Fibroblast of skin of right biceps (primary cell): ENCODE results near the gene ZNG1F.
"Not testable (repeated sequence)": the region's sequence is repeated elsewhere in the genome, so short reads cannot be mapped to it uniquely, and the experiment has no call there.

Source experiments
- DNase-seq: peaks from one replicate; pipeline ENCODE4 v3.0.0-alpha.2; 2013

The ZNG1F gene

DNA sequence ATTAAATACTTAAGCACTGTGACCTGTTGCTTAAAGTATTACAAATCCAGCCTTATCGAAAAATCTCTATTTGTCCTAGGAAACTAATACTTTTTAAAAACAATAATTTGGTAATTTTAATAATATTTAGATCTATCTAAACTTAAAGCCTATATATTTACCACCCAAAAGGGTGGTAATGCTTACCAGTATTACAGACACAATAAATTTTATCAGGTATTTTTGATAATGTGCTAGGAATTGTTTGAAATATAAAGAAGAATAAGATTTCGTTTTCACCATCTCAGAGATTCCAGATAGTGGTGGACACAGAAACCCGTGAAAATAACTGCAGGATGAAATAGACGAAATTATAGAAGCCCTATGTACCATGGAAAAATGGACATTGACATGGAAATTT lies 68.4 kb downstream of the ZNG1F start:
- not testable (repeated sequence) for DNase-seq

DNA sequence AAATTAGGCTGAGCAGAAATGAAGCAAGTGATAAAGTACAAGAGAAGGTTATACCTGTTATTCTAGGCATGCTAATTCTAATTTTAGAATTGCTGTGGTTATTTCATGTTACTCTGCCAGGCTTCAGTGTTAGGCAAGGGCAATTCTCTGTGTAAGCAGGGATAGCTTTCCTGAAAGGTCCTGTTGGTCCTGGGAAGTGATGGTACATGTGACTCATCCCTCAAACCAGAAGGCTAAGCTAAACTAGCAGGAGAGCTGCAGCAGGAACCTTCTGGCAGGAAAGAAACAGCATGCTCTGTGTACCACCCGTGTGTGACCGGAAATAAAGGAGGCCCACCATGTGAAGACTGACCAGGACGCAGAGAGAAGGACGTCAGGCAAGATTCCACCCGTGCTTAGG lies 69.4 kb downstream of the ZNG1F start:
- not testable (repeated sequence) for DNase-seq

DNA sequence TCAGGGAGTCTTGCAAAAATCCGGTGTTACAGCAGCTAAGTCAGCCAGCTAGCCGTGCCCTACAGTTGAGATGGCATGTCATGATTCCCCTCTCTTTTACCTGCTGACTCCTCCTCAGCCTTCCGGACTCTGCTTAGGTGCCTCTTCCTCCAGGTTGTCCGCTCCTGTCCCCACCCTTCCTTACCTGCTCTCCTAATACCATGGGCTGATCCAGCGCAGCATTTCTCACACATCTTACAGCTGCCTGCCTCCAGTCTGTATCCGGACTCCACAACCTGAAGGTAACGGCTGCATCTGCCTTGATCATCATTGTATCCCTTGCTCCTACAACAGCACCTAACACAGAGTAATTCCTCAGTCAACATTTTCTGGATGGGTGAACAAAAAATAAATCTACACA lies 69.8 kb downstream of the ZNG1F start:
- DNase-seq: not testable (repeated sequence)

DNA sequence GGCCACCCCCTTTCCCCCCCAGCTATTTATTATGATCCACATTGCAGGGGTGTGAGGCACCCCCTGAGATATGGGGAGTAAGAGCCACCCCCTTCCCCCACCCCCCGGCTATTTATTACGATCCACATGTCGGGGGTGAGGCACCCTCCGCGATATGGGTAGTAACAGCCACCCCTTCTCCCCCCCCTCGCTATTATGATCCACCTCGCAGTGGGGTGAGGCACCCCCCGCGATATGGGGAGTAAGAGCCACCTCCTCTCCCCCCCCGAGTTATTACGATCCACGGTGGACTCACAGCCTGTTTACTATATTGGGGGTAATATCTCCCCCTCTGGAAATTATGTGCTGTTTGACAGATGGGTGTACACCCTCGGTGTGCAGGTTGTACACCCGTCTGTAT lies 75.8 kb downstream of the ZNG1F start:
- DNase-seq: not testable (repeated sequence)

DNA sequence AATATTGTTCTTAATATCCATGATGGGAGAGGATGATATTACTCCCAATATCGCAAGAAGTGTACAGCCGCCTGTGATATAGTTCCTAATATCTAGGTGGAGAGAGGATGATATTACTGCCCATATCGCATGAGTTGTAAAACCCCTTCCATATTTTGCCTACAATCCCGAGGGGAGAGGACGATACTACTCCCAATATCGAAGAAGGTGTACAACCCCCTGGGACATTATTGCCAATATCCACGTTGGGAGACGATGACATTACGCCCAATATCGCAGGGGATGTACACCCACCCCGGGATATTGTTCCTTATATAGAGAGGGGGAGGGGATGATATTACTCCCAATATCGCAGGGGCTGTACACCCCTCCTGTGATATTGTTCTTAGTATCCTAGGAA lies 77.7 kb downstream of the ZNG1F start:
- not testable (repeated sequence) for DNase-seq

DNA sequence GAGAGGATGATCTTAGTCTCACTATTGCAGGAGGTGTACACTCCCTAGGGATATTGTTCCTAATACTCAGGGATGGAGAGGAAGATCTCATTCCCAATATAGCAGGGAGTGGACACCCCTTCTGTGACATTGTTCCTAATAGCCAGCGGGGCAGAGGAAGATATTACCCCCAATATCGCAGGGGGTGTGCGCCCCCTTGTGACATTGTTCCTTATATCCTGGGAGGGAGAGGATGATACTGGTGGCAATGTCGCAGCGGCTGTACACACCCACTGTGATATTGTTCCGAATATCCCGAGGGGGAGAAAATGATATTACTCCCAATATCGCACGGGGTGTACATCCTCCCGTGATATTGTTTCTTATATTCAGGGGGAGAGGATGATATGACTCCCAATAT lies 78.2 kb downstream of the ZNG1F start:
- DNase-seq: not testable (repeated sequence)

DNA sequence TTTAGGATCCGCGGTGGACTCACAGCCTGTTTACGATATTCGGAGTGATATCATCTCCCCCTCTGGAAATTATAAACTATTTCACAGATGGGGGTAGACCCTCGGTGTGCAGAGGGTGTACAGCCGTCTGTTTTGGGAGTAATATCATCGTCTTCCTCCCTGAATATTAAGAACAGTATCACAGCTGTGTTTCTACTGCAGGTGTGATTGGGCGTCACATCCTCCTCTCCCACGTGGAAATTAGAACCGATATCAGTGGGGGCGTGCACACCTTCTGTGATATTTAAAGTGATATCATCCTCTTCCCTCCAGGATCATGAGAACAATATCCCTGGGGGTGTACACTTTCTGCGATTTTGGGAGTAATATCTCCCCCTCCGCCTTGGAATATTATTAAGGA lies 79.9 kb downstream of the ZNG1F start:
- DNase-seq: not testable (repeated sequence)

DNA sequence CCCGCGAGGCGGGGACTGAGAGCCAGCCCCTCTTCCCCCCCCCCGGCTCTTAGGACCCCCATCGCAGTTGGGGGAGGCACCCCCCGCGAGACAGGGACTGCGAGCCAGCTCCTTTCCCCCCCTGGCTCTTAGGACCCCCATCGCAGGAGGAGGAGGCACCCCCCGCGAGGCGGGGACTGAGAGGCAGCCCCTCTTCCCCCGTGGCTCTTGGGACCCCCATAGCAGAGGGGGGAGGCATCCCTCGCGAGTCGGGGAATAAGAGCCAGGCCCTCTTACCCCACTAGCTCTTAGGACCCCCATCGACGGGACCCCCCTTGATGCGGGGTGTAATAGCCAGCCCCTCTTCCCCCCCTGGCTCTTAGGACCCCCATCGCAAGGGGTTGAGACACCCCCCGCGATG lies 80.3 kb downstream of the ZNG1F start:
- not testable (repeated sequence) for DNase-seq

DNA sequence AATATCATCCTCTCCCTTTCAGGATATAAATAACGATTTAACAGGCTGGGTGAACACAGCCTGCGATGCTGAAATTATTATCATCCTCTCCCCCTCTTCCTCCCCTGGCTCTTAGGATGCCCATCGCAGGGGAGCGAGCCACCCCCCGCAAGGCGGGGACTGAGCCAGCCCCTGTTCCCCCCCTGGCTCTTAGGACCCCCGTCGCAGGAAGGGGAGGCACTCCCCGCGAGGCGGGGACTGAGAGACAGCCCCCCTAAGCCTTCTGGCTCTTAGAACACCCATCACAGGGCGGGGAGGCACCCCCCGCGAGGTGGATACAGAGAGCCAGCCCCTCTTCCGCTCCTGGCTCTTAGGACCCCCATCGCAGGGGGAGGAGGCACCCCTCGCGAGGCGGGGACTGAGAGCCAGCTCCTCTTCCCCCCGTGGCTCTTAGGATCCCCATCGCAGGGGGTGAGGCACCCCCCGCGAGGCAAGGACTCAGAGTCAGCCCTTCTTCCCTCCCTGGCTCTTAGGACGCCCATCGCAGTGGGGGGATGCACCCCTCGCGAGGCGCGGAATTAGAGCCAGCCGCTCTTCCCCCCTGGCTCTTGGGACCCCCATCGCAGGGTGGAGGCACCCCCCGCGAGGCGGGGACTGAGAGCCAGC lies 82.5 kb downstream of the ZNG1F start:
- not testable (repeated sequence) for DNase-seq

DNA sequence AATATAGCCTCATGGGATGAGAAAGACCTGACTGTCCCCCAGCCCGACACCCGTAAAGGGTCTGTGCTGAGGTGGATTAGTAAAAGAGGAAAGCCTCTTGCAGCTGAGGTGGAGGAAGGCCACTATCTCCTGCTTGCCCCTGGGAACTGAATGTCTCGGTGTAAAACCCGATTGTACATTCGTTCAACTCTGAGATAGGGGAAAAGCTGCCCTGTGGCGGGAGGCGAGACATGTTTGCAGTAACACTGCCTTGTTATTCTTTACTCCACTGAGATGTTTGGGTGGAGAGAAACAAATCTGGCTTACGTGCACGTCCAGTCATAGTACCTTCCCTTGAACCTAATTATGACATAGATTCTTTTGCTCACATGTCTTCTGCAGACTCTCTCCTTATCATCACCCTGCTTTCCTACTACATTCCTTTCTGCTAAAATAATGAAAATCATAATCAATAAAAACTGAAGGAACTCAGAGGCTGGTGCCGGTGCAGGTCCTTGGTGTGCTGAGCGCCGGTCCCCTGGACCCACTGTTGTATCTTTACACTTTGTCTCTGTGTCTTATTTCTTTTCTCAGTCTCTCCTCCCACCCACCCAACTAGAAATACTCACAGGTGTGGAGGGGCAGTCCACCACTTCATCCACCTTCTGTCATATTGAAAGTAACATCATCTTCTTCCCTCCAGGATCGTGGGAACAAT lies 83.4 kb downstream of the ZNG1F start:
- not testable (repeated sequence) for DNase-seq

DNA sequence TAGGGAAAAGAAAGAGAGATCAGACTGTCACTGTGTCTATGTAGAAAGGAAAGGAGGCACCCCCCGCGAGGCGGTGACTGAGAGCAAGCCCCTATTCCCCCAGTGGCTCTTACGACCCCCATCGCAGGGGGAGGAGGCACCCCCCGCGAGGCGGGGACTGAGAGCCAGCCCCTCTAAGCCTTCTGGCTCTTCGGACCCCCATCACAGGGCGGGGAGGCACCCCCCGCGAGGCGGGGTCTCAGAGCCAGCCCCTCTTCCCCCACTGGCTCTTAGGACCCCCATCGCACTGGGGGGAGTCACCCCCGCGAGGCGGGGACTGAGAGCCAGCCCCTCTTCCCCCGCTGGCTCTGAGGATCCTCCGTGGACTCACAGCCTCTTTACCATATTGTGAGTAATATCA lies 84.6 kb downstream of the ZNG1F start:
- not testable (repeated sequence) for DNase-seq

DNA sequence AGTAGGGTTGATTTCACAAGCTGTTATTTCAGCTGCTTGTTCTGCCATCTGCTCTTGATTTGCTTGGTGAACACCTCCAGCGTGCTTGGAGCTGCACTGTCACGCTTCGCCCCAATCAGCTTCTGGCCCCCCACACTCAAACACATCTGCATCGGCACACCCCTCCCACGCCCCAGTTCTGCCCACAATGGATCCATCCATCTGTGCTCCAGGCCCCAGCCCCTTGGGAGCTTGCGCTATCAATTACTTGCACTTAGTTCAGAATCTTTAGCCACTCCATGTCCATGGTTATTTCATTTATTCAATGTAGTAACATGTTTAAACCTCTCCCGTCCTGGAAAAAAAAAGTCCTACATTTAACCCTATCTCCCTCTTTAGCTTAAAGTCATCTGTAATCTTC lies 88.6 kb downstream of the ZNG1F start:
- DNase-seq: not testable (repeated sequence)

DNA sequence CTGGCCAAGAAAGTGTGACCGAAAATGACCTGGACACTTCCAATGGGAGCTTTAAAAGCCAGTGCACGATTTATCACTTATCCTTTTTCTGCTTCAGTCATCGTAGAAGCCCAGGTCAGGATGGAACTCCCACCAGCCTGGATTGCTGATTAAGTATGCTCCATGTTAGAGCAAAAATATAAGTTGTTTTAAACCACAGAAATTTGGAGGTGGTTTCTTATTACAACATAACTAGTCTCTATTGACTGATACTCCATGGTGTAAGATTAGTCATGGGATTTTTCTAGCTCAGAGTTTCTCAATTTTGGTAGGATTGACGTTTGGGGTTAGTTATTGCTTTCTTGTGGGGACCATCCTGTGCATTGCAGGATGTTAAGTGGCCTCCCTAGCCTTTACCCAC lies 90.4 kb downstream of the ZNG1F start:
- DNase-seq: not testable (repeated sequence)

DNA sequence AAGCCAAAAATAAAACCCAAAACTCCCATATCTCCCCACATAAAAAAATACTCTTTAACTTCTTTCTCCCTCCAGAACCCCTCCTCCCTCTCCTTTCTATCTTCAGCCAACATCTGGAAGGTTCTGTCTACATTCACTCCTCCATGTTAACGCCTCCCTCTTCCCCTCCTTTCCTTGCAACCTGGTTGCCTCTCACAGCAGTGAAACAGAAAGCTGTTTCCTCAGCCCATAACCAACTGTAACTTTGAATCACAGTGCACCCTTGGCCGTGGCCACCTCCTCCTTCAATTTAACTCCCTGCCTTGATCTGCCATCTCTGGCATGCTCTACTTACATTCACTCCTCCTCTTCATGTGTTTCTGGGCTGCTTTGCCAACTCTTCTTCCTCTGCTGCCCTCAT lies 94.1 kb downstream of the ZNG1F start:
- DNase-seq: not testable (repeated sequence)

DNA sequence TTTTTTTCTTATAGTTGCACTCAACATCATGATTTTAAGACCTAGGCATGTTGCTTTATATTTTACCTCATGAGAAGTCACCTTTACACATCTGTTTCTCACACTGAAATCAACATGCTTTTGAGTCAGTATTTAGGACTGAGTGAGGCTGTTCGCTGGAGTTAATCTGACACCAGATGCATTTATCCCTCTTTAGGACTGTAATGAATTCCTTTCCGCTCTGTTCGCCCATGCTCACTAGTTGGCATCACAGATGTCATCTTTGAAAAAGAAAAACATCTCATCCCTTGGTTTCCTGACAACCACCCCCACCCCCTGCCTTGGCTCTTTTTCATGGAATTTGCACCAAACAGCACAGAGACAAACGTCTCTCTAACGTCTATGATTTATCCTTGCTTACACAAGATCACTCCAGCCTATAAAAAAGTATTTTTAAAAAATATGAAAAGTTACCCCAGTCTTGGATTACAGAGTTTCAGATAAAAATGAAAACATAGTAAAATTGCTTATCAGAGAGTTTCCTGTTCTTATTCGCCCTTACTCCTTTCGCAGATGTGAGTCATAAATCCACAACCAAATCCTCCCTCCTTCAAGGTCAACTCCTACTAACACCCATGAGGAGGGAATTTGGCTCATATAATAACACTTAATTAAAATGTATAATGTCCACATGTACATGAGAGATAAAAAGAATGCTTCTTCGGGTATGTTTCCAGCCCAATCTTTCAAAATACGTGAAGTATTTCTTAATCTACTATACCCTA lies 94.9 kb downstream of the ZNG1F start:
- DNase-seq: not testable (repeated sequence)

DNA sequence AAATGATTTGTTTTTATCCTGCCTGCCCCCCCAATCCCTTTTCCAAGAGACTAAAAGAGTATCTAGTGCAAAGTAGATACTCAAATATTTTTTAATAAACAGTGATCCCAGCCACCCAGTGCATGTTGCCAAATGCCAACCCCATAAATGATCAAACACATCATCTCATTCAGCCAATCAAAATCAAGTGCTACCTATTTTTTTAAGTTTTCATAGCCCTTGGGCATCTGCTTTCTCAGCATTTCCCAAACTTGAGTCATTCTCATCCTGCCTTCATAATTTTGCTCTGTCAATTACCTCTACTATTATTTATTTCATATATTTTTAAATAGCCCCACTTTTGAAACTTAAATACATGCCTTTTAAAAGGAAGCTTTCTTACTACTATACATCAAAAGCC lies 98.2 kb downstream of the ZNG1F start:
- not testable (repeated sequence) for DNase-seq

DNA sequence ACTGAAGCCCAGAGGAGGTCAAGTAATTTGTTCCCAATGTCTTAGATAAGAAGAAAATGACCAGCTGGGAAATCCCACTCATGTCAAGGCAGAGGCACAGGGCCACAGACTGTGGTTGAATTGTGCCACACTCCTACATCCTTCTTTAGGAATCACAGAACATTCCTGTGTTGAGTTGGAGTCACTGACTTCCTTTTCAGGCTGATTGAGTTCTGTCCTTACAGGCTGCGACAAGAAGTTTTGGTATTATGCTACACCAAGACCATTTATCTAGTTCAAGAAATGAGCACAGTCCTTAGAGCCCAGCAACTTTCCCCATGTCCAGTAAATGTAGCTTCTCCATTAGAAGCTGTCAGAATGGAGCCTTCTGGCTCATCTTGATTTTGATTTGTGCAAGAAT lies 98.7 kb downstream of the ZNG1F start:
- not testable (repeated sequence) for DNase-seq

DNA sequence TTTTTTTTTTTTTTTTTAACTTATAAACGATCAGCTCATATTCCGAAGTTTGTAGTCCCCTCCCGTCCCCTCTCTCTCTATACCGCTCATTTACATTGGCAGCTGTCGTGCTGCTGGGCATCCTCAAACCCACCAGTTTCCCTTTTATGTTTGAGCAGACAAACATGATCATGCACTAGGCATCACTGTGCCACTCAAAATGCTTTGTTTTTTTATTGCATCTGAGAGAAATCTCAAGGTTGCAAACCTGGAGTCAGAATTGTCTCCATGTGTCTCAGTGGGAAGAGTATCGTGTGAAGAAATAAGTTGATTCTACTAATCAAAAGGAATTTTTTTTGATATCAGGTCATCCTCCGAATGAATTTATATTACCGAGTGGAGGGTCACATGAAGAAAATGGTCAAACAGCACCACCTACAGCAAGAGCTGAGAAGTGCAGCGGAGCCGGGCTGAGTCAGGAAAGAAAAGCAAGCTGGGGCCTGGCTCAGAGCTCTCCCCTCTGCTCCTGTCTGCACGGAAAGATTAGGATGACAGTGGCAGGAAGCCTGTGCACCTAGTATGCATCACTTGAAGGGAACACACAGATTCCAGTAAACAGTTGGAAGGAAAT lies 100.6 kb downstream of the ZNG1F start:
- DNase-seq: not testable (repeated sequence)

DNA sequence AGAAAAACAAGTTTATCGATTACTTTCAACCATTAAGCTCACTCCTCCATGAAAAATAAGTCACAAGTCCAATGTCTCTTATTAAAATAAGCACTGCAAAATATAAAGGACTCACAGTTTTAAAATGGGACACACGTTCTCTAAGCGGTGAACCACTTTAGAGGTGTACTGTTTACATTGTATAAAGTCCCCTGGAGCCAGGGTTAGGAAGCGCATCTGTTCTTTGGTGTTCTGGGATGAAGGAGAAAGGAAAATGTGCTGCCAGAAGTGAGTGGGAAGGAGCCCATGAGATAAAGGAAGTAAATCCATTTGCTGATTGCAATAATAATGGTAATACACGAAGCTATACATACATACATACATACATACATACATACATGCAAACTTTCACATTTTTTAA lies 101.2 kb downstream of the ZNG1F start:
- DNase-seq: not testable (repeated sequence)

DNA sequence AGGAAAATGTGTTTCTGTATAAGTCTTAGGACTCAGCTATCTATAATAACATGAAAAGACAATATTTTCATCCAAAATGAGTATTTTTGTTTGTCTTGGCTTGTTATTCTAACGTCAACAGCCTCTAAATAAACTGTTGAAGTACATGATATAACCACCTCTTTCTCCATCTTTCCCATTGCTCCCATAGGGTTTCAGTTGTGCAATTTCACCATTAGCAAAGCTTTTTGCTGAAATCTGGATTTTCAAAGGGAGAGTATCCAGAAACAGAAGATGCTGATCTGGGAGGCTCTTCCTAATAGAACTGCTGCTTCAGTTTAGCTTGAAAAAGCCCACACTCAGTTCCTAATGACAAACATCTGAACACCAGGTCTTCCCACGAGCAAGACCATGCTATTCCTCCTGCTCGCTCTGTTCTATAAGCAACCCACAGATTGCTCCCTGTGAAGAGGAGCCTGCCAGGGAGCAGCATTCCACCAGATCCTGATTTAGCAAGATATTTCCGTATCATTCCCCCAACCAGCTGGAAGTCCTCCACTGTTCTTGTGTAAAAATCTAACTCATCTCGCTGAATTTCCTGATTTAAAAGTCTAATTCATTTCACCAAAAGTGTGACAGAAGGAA lies 101.8 kb downstream of the ZNG1F start:
- DNase-seq: not testable (repeated sequence)

DNA sequence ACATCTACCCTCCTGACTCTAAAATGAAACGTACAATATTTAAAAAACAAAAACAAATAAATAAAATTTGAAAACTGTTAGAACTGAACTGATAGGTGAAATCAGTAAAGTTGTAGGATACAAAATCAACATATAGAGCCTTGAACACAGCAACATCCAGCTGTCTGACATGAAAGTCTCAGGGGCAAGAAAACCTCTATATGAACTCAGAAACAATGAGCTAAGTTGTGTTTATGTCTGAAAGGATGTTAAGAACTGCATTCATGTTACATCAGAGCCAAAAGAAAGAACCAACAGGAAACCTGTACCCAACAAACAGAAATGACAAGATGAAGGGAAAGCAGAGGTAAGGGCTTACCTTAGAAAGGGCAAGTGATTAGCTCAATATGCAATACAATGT lies 102.4 kb downstream of the ZNG1F start:
- DNase-seq: not testable (repeated sequence)

DNA sequence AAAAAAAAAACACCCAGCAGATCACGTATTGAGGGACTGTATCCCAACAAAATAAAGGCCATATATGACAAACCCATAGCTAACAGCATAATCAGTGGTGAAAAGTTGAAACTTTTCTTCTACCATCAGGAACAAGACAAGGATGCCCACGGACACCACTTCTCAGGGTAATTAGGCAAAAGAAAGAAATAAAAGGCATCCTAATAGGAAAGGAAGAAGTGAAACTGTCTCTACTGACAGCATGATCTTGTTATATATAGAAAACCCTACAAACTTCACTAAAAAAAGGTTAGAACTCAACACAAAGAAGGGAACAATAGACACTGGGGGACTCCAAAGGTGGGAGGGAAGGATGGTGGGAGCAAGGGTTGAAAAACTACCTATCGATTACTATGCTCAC lies 102.9 kb downstream of the ZNG1F start:
- DNase-seq: not testable (repeated sequence)

DNA sequence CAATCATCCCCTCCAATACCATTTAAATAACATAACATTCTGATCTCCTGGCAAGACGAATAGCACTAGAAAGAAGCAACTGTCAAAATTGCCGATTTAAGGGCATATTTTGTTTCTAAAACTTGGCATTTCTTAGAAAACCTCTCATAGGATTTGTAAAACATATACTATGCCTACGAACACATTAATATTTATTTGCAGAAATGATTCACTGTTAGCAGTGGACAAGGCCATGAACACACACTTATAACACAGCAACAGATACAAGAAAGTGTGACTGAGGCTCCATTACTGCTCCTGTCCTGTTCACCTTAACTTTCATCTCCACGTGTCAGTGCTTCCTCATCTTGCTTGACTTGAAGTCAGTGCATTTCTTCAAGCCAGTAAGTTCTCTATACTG lies 106.8 kb downstream of the ZNG1F start:
- not testable (repeated sequence) for DNase-seq
